Adrenal gland (tissue), 12 donors: ENCODE data around the gene NBR1. TPM values are rescaled to one million over a fixed set of nuclear protein-coding genes. Genes with fewer than 3 reads are reported as not detected.
A peak's percentile ranks its signal among the peaks of the same experiment; 100 is the strongest.

Experiments
- DNase-seq, 7 donors: peaks; one replicate each; pipeline ENCODE4 v3.0.0-alpha.2; 2019 to 2020
- H3K27ac ChIP-seq, 5 donors: fragments of 200-600 bp; sonication (generic) in 4 of 5; 1 replicate in 3 of 5; 2 replicates in 2 of 5; pipeline versions ENCODE4 v1.5.1 to v1.8.0; 2016 to 2020; ENCODE audit warnings: mild to moderate bottlenecking in 1 of 5
- H3K27me3 ChIP-seq: fragments of 200-600 bp; 2 replicates; pipeline ENCODE4 v1.8.0; 2021
- H3K36me3 ChIP-seq, 2 donors: fragments of 200-600 bp; replicated peaks in 1 of 2; 1 replicate in 1 of 2; 2 replicates in 1 of 2; pipeline versions ENCODE4 v1.5.1 to v1.8.0; 2018 to 2022
- H3K4me1 ChIP-seq, 2 donors: fragments of 200-600 bp; replicated peaks in 1 of 2; 1 replicate in 1 of 2; 2 replicates in 1 of 2; pipeline versions ENCODE4 v1.5.1 to v1.8.0; 2018 to 2021
- H3K4me3 ChIP-seq, 4 donors: fragments of 200-600 bp; sonication (generic) in 3 of 4; one replicate each; pipeline ENCODE4 v1.5.1; 2016 to 2018
- H3K9me3 ChIP-seq, 3 donors: fragments of 200-600 bp; sonication (generic) in 1 of 3; replicated peaks in 1 of 3; 1 replicate in 2 of 3; 2 replicates in 1 of 3; pipeline versions ENCODE4 v1.5.1 to v1.8.0; 2016 to 2021
- POLR2A ChIP-seq, 2 donors: fragments of 450-650 bp; IDR thresholded peaks; one replicate each; pipeline ENCODE4 v1.6.1; 2017; ENCODE audit warnings: antibody characterized with exemption in 2 of 2, mild to moderate bottlenecking in 2 of 2, moderate library complexity in 1 of 2
- WGBS, 4 donors: extraction: QIAGEN DNeasy Blood & Tissue Kit in 2 of 4; methylation state at CpG; one replicate each; pipeline versions ENCODE4 v1.1.5 to v1.1.7; 2013 to 2017; 5-methylcytosine and 5-hydroxymethylcytosine counted together
- intact Hi-C, 2 donors: fragments of 100-400 bp; cut with DNase I; formaldehyde crosslinking; loops; one replicate each; pipeline versions ENCODE4 v1.14.1 to v1.15.0; 2022 to 2023
- polyA plus RNA-seq, 3 donors: library from polyadenylated mRNA; stranded (reverse); fragments of 200-250 nt in 2 of 3; fragments of 350-450 nt in 1 of 3; fragmentation: Illumina TruSeq in 1 of 3; extraction: RNeasy Lipid Tissue Mini Kit (QIAGEN cat#74804) in 1 of 3; gene quantifications; one replicate each; pipeline ENCODE4 v1.2.3, GENCODE V29; 2013 to 2014
- total RNA-seq, 9 donors: library from RNA; depleted of rRNA in 4 of 9; stranded (reverse); fragments of >200 nt in 4 of 9; fragments of 120-200 nt in 1 of 9; fragmentation: NEBNext Ultra II Directional in 1 of 9; extraction: Animal tissue kit (Norgen Biotek cat#: 25700) in 1 of 9; gene quantifications; one replicate each; pipeline versions ENCODE4 v1.1.0 to v1.2.4, GENCODE V29; 2013 to 2023
- TF ChIP-seq, protein P1 (sequence below), 6 experiments: fragments of 450-650 bp in 4 of 6; fragments of 200-600 bp in 2 of 6; sonication (generic) in 1 of 6; IDR thresholded peaks; 1 replicate in 5 of 6; 2 replicates in 1 of 6; pipeline versions ENCODE4 v1.5.1 to v1.8.0; 2016 to 2021; ENCODE audit warnings: antibody characterized with exemption in 6 of 6, mild to moderate bottlenecking in 2 of 6, moderate library complexity in 1 of 6
- donor health status: healthy with polysubstance abuse.
- donor health status: Bipolar disorder and iron deficiency.
- donor health status: DM: yes; HTN: yes; CAD: no.
- donor health status: DM: no; HTN: no; CAD: no.
- donor health status: DM: no; HTN: no; CAD: no.
- donor health status: DM: yes; HTN: yes; CAD: no.

The NBR1 gene
- total and polyA plus RNA-seq, 12 donors = 38.6 to 139 (median 106) TPM

- no peaks in the 10 kb centered on the region for H3K9me3 ChIP-seq
- TF ChIP-seq, protein P1, sequence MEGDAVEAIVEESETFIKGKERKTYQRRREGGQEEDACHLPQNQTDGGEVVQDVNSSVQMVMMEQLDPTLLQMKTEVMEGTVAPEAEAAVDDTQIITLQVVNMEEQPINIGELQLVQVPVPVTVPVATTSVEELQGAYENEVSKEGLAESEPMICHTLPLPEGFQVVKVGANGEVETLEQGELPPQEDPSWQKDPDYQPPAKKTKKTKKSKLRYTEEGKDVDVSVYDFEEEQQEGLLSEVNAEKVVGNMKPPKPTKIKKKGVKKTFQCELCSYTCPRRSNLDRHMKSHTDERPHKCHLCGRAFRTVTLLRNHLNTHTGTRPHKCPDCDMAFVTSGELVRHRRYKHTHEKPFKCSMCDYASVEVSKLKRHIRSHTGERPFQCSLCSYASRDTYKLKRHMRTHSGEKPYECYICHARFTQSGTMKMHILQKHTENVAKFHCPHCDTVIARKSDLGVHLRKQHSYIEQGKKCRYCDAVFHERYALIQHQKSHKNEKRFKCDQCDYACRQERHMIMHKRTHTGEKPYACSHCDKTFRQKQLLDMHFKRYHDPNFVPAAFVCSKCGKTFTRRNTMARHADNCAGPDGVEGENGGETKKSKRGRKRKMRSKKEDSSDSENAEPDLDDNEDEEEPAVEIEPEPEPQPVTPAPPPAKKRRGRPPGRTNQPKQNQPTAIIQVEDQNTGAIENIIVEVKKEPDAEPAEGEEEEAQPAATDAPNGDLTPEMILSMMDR (IDR thresholded peaks at IDR 0.05) = no peak
- no peak for TF ChIP-seq POLR2A (IDR thresholded peaks at IDR 0.05)
- no peaks in the 10 kb centered on the region for H3K36me3 ChIP-seq
- 78 to 85% (median 81%) methylated on average over 11 of the region's 11 CpGs for WGBS, 4 donors
- intact Hi-C loops = no loop called here
- DNase-seq = peak in 2 of 7 donors; percentile 17 to 39
- H3K4me1 ChIP-seq = no peaks in the 10 kb centered on the region
- no peak overlapping the region for H3K4me3 ChIP-seq
- no peaks in the 10 kb centered on the region for H3K27me3 ChIP-seq
- no peak overlapping the region for H3K27ac ChIP-seq
These were observed 30.4 kb upstream of the NBR1 start for GRCh38 chr17:43140396-43141332.

- H3K36me3 ChIP-seq = no peaks in the 10 kb centered on the region
- H3K27me3 ChIP-seq = no peaks in the 10 kb centered on the region
- H3K9me3 ChIP-seq = no peaks in the 10 kb centered on the region
- TF ChIP-seq POLR2A (IDR thresholded peaks at IDR 0.05) = no peak
- TF ChIP-seq, protein P1 (IDR thresholded peaks at IDR 0.05) = no peak
- H3K4me1 ChIP-seq = no peaks in the 10 kb centered on the region
- H3K27ac ChIP-seq = no peak overlapping the region
- peak in 1 of 7 donors; percentile 39 for DNase-seq
- WGBS, 4 donors = 73 to 89% (median 81%) methylated on average over 5 of the region's 5 CpGs
- no peak overlapping the region for H3K4me3 ChIP-seq
- intact Hi-C loops = no loop called here
These were observed 28.9 kb upstream of the NBR1 start for GRCh38 chr17:43142153-43142552.

- no peaks in the 10 kb centered on the region for H3K27me3 ChIP-seq
- no peak for TF ChIP-seq POLR2A (IDR thresholded peaks at IDR 0.05)
- TF ChIP-seq, protein P1 (IDR thresholded peaks at IDR 0.05) = no peak
- no peaks in the 10 kb centered on the region for H3K9me3 ChIP-seq
- intact Hi-C loops = no loop called here
- no peak overlapping the region for H3K27ac ChIP-seq
- WGBS, 4 donors = 88 to 96% (median 93%) methylated on average over 4 to 5 of the region's 5 CpGs
- no peaks in the 10 kb centered on the region for H3K36me3 ChIP-seq
- H3K4me3 ChIP-seq = no peak overlapping the region
- DNase-seq = peak in 2 of 7 donors; percentile 3 to 31
- no peaks in the 10 kb centered on the region for H3K4me1 ChIP-seq
These were observed 27.8 kb upstream of the NBR1 start for GRCh38 chr17:43143201-43143600.

- H3K27ac ChIP-seq = no peak overlapping the region
- DNase-seq = peak in 2 of 7 donors; percentile 1 to 24
- no peaks in the 10 kb centered on the region for H3K9me3 ChIP-seq
- H3K36me3 ChIP-seq = no peaks in the 10 kb centered on the region
- intact Hi-C loops = no loop called here
- WGBS, 4 donors = 95 to 97% (median 96%) methylated on average over 4 of the region's 4 CpGs
- no peaks in the 10 kb centered on the region for H3K4me1 ChIP-seq
- no peak for TF ChIP-seq POLR2A (IDR thresholded peaks at IDR 0.05)
- TF ChIP-seq, protein P1 (IDR thresholded peaks at IDR 0.05) = no peak
- H3K4me3 ChIP-seq = no peak overlapping the region
- no peaks in the 10 kb centered on the region for H3K27me3 ChIP-seq
These were observed 24.4 kb upstream of the NBR1 start for GRCh38 chr17:43146649-43147048.
